ENCODE results near the gene ADIG.

ADIG gene

GRCh38 chr20:38581013-38581412 is at the start of gene ADIG:
TSS of gene ADIG (plus strand) at chr20:38581197. CDS start at chr20:38581251, 54 bp downstream.
- peak; percentile 91 for DNase-seq

DNA sequence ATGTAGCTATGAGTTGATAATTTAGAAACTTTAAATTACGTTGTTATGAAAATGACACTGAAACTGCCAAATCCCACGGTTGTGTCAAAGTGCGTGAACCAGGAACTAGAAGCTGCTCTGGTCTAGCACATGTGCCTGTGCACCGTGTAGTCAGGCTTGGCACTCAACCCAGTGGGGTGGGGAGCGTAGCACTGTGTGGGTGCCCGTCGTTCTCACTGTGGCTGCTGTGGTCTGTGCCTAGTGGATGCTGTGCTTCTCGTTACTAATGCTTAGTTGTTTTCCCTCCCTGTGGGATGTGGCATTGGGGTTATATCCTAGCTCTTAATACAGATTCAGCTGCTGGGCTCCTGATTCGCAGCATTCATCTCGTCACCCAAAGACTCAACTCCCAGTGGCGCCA is 46.2 kb upstream of the ADIG start:
- DNase-seq: no peak

DNA sequence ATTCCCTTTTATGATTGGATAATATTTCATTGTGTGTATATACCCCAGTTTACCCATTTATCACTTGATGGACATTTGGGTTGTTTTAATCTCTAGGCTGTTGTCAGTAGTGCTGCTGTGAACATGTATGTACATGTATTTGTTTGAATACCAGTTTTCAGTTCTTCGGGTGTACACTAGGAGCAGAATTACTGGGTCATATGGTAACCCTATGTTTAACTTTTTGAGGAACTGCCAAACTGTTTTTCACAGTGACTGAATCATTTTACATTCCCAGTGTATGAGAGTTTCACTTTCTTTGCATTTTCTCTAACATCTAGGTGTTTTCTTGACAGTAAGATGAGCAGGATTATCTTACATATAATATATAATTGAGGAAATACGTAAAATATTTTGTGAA is 44.7 kb upstream of the ADIG start:
- no peak for DNase-seq

DNA sequence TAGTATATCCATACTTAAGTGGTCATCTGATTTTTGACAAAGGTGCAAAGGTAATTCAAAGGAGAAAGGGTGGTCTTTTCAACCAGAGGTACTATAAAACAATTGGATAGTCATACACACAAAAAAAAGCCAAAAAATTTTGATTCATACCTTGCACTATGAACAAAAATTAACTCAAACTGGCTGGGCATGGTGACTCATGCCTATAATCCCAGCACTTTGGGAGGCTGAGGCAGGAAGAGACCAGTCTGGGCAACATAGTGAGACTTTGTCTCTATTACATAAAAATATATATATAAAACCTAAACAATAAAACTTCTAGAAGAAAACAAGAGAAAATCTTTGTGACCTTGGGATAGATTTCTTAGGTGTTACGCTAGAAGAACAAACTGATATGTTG is 43.8 kb upstream of the ADIG start:
- no peak for DNase-seq

DNA sequence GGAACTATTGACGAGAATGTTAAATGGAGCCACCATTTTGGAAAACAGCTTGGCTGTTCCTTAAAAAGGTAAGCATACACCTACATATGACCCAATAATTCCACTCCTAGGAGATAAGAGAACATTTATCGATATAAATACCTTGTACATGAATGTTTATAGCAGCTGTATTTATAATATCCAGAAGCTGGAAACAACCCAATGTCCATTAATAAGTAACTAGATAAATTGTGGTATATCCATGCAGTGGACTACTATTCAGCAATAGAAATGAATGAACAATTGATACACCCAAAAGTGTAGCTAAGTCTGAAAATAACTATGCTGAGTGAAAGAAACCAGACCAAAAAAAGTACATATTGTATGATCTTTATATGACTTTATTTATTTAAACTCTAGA is 42.2 kb upstream of the ADIG start:
- DNase-seq: no peak

DNA sequence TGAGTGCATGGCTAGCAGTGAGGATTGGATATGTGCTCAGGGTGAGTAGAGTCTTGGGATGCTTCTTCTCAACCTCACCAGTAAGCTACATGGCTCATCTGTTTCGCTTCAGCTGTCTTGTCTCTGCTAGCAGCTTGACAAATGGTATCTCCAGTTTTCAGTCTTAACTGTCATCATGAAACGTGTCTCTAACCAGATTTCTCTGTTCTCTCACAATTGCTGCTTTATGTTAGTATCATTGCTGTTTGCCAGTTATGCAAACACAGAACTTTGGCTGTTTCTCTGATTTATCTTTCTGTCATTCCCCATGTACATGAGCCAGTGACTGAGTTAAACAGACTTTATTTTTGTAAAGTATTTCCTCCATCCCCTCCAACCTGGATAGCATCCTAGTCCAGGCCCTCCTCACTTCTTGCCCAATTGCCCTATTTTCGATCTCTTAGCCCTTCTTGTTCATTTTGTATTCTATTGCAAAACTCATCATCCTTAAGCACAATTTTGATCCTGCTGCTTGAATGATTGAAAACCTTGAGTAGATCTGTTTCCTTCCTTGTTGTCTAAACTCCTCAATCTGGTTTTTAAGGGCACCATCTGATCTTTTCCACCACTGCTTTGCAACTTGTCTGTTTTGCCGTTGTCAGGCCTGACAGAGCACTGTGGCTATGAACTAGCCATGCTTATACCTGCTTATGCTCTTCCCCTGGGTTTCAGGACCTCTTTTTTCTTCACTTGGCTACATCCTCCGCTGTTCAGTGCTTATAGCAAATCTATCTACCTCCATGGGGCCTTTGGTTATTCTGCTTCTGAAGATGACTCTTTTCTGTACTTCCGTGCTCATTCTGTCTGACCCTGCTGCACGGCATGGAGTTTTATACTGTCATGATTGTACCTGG is 37.7 kb upstream of the ADIG start:
- no peak for DNase-seq

GRCh38 chr20:38545771-38546170 is 35.2 kb upstream of the ADIG start:
- DNase-seq: no peak

- no peak for DNase-seq
These were observed 33.5 kb upstream of the ADIG start for GRCh38 chr20:38547288-38548085.

- no peak for DNase-seq
These were observed 32.5 kb upstream of the ADIG start for GRCh38 chr20:38548356-38549083.

DNA sequence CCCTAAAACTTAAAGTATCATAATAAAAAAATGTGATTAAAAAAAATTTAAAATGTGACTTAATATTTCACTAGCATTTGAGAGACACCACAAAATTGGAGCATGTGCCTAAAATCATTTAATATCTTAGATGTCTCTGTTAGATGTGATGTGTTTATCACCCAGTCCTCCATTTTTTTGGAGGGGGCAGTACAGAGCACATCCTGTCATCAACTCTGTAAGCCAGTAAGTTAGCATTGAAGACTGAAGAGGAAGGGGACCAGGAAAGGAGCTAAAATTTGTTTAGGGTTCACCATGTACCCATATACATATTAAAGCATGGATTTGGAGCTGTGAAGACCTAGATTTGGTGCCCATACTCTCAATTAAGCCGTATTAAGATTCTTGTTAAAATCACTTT is 30.7 kb upstream of the ADIG start:
- DNase-seq: no peak

- DNase-seq: no peak
These were observed 29.9 kb upstream of the ADIG start for GRCh38 chr20:38551056-38551626.

DNA sequence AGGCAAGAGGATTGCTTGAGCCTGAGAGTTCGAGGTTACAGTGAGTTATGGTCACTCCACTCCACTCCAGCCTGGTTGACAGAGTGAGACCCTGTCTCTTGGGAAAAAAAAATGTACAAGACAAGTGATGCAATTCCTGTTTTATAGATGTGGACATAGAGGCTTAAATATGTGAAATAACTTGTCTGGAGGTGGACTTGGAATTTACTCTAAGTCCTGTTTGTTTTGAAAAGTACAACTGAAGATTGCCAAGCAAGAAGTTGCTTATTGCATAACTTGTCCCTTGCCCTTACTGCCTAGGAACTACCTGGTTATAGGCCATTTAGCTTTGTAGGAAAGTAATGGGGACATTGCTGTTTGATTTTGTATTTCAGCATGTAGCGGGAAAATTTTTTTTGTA is 26.0 kb upstream of the ADIG start:
- no peak for DNase-seq

GRCh38 chr20:38555395-38555794 is 25.6 kb upstream of the ADIG start:
- no peak for DNase-seq

GRCh38 chr20:38557174-38557573 is 23.8 kb upstream of the ADIG start:
- no peak for DNase-seq

DNA sequence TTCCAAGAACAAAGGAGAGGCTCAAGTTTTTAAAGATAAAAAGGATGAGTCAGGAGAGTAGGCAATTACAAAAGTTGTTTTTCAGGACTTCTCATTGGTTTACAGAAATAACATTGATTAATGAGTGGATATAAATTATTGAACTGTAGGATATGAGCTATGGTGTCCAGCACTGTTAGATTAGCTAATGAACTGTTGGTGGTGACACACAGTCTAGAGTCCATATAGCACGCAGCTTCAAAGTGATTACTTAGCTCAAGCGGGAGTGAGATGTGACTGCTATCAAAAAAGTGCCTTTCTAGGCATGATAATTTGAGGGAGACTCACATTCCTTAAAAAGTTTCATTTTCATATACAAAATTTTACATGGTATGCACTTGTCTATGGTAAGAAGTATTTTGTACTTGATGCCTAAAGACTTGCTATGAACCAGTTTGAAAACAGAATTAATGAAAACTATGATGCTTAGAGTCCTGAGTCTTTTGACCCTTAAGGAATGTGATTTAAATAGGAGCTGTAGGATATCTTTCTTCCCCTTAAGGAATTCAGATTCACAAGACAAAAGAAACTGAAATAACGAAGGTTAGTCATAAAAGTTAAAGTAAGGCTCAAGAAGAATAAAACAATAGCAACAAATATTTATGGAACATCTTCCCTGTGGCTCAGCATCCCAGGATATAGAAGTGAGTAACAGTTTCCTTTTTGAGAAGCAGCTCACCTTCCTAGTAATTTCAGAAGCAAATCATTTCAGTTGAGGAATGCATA is 22.2 kb upstream of the ADIG start:
- no peak for DNase-seq

GRCh38 chr20:38559764-38560163 is 21.2 kb upstream of the ADIG start:
- DNase-seq: no peak

DNA sequence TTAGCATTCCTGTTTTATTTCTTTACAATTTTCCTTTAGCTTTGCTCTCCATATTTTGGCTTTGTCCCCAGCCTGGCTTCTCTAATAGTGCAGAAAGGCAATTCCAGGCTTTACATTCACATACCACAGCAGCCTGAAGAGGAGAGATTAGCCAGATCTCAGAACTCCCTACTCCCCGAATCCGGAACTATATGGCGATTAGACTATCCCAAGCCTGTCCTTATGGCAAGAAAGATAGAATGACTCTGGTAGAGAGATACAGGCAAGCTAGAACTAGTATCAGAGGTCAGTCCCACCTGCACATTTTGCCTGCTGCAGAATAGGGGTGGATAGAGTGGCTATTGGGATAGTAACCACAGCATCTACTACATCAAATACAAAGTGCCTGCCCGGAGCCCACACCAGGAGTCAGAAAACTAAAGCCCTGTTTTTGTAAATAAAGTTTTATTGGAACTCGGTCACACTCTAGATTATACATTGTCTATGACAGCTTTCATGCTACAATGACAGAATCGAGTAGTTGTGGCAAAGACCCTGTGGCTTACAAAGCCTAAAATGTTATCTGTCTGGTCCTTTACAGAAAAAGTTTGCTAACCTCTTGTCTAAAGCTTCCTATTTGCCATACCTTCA is 17.1 kb upstream of the ADIG start:
- DNase-seq: no peak

DNA sequence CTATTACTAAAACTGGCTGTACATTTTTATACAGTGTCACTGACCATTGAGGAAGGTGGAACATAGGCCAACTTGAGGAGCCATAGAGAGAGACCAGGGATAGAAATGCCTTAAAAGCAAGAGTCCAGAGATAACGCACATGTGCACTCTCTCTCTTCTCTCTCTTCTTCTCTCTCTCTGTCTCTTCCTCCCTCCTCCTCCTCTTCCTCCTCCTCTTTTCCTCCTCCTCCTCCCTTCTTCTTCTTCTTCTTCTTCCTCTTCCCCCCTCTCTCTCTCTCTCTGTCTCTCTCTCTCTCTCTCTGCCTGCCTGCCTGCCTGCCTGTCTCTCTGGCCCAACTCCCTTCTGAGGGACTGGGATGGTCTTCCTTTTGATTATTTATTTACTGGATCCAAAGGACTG is 16.3 kb upstream of the ADIG start:
- DNase-seq: no peak

DNA sequence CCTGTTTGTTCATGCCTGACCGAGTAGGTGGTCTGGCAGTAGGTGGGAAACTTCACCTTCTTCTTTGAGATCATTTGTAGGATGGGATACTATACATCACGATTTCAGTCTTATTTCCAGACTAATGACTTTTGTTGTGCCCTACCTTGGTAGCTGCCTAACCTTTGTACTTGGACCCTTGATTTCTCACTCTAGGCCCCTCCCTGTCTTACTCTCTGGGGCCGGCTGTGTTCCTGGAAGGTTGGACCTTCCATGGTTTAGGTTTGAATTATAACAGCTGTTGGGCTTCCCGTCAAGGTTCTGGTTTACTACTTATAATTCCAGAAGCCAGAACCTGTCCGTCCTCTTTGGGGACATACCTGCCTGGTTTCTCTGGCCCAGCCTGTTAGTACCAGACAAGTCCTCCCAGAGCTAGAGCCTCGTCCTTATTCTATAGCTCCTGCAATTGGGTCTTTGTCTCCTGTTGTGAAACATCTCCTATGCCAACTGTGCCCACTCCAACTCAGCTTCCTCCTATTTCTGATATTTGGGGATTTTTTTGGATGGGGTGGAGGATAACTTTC is 14.9 kb upstream of the ADIG start:
- no peak for DNase-seq

DNA sequence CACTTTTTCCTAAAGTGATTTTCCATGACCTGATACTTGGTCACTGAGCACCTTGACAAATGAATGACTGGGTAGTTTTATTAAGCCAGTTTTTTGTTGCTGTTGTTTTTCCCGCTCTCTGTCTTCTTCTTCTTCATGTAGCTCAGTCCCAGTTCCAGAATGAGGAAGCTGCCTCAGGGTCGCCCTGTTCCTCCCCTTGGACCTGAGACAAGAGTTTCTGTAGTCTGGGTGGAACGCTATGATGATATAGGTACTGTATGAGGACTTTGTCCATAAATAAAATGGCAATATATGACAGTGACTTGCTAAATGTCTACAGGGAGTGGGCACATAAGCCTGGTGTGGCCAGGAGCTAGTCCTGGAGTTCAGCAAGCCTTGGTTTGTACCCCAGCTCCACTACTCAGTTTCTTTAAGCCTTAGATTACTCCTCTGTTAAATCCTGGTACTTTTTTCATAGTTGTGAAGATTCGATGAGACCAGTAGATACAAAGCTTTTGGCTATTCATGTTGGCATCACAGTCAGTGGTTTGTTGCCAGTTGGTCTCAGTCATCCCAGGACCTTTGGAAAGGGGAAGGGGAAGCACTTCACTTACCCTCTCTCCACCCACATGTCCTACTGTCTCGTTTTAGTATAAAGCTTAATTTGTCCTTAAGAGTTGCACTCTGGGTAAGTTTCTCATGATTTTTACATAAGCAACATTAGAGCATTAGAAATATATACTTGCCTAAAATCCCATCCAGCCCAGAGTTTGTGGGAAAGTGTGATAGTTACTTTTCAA is 11.1 kb upstream of the ADIG start:
- DNase-seq: no peak

GRCh38 chr20:38573413-38573812 is 7.6 kb upstream of the ADIG start:
- DNase-seq: no peak

Data from DMS79 treated with DMSO at 0.1 percent for 48 hours (cell line).